Skeletal muscle tissue (tissue), 4 donors: ENCODE results near the gene NCF1. TPM values are rescaled to one million over a fixed set of nuclear protein-coding genes. Genes with fewer than 3 reads are reported as not detected.
"Not testable (repeated sequence)": the region's sequence is repeated elsewhere in the genome, so short reads cannot be mapped to it uniquely, and the experiment has no call there.

Experiments used
- H3K27ac ChIP-seq: one replicate; pipeline ENCODE4 v1.7.0; 2013; ENCODE audit warnings: mild to moderate bottlenecking, low read depth, low read length, inconsistent platforms
- H3K27me3 ChIP-seq, 3 donors: one replicate each; pipeline ENCODE4 v1.7.0; 2013; ENCODE audit warnings: low read length in 3 of 3; ENCODE audit not compliant: control insufficient read depth in 3 of 3, insufficient read depth in 3 of 3
- H3K36me3 ChIP-seq, 3 donors: one replicate each; pipeline ENCODE4 v1.7.0; 2013; ENCODE audit warnings: low read length in 3 of 3; ENCODE audit not compliant: control insufficient read depth in 3 of 3, insufficient read depth in 3 of 3
- H3K4me1 ChIP-seq, 3 donors: one replicate each; pipeline ENCODE4 v1.7.0; 2013; ENCODE audit warnings: low read length in 3 of 3, mild to moderate bottlenecking in 3 of 3; ENCODE audit not compliant: control insufficient read depth in 3 of 3, insufficient read depth in 3 of 3
- H3K4me3 ChIP-seq, 3 donors: one replicate each; pipeline ENCODE4 v1.7.0; 2013; ENCODE audit warnings: low read length in 3 of 3
- H3K9ac ChIP-seq, 3 donors: one replicate each; pipeline ENCODE4 v1.7.0; 2013; ENCODE audit warnings: low read length in 3 of 3, mild to moderate bottlenecking in 3 of 3, moderate library complexity in 2 of 3, low read depth in 1 of 3
- H3K9me3 ChIP-seq, 3 donors: one replicate each; pipeline ENCODE4 v1.7.0; 2013; ENCODE audit warnings: low read length in 3 of 3; ENCODE audit not compliant: control insufficient read depth in 3 of 3
- total RNA-seq: library from RNA; depleted of rRNA; stranded (reverse); fragments of >200 nt; gene quantifications from one replicate; pipeline ENCODE4 v1.2.3, GENCODE V29; 2014
- donor health status: Osteomylitis.

NCF1 gene
- total RNA-seq: 1.6 TPM

GRCh38 chr7:74773760-74774750, at the start of gene NCF1:
TSS of gene NCF1 (plus strand) at chr7:74774011. CDS start at chr7:74774032, 21 bp downstream.
- not testable (repeated sequence) for H3K9me3 ChIP-seq, H3K9ac ChIP-seq, H3K4me3 ChIP-seq, H3K4me1 ChIP-seq, H3K27me3 ChIP-seq, H3K27ac ChIP-seq, H3K36me3 ChIP-seq

DNA sequence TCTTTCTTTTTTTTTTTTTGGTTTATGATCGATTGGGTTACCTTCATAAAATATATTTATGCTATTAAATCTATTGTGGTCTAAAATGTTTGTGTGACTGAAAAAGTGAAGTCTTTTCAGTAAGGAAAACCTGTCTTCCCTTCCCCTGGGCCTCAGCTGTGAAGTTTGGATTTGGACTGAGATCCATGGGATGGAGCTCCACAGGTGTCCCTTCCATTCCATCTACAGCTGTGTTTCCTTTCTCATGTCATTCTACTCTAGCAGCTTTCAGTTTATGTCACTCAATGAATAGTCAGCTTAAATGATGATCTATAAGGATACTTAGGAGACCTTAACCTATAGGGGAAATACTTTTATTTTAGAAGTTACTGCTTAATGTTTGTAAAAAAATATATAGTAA, 48.0 kb upstream of the NCF1 start:
- Histone ChIP-seq H3K27me3 (no peaks in the 10 kb centered on the region), H3K4me3 (no peak overlapping the region), H3K9me3 (no peaks in the 10 kb centered on the region), H3K36me3 (peaks cover 0 to 9% (median 6%) of the 10 kb centered on the region in 3 donors), H3K4me1 (peaks cover 3 to 7% (median 6%) of the 10 kb centered on the region in 3 donors), H3K27ac (peak overlapping the region; percentile 40), H3K9ac (no peak overlapping the region)

DNA sequence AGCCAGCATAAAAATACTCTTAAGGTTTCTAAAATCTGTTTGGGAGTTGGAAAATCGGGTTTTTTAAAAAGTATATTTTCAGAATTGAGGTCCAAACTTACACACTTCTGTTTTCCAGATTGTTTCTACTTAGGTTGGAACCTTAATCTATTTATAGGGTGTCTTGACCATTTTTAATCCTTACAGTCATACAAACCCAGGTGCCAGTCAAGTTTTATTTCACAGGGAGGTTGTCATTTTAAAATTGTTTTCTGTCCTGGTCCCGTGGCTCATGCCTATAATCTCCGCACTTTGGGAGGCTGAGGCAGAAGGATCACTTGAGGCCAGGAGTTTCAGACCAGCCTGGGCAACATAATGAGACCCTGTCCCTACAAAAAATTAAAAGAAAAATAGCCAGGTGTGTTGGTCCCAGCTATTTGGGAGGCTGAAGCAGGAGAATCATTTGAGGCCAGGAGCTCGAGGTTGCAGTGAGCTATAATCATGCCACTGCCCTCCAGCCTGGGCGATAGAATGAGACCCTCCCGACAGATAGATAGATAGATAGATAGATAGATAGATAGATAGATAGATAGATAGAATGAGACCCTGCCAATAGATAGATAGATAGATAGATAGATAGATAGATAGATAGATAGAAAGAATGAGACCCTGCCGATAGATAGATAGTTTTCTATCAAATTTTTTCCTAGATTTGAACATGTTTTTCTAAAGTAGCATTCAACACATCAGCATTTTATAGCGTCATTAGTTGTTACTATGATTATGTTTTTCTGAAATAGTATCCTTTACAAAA, 47.3 kb upstream of the NCF1 start:
- Histone ChIP-seq H3K27ac (peak overlapping the region; percentile 40), H3K36me3 (peaks cover 0 to 9% (median 6%) of the 10 kb centered on the region in 3 donors), H3K27me3 (no peaks in the 10 kb centered on the region), H3K4me3 (no peak overlapping the region), H3K4me1 (peaks cover 3 to 7% (median 6%) of the 10 kb centered on the region in 3 donors), H3K9ac (no peak overlapping the region), H3K9me3 (no peaks in the 10 kb centered on the region)

DNA sequence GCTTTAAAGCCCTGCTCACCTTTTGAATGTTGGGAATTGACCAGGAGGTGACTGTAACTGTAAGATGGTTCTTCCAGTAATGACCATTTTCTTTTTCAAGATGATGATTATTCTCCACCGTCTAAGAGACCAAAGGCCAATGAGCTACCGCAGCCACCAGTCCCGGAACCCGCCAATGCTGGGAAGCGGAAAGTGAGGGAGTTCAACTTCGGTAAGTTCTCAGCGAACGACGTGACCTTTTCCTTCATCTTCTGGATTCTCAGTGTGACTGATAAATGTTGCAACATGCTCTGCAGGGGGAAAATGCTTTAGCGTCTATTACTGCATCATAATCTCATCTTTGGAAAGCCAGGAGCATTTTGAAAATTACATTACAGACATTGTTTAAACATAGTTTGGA, 45.1 kb upstream of the NCF1 start:
- not testable (repeated sequence) for H3K36me3 ChIP-seq, H3K4me3 ChIP-seq, H3K27ac ChIP-seq, H3K9me3 ChIP-seq, H3K9ac ChIP-seq, H3K4me1 ChIP-seq, H3K27me3 ChIP-seq

DNA sequence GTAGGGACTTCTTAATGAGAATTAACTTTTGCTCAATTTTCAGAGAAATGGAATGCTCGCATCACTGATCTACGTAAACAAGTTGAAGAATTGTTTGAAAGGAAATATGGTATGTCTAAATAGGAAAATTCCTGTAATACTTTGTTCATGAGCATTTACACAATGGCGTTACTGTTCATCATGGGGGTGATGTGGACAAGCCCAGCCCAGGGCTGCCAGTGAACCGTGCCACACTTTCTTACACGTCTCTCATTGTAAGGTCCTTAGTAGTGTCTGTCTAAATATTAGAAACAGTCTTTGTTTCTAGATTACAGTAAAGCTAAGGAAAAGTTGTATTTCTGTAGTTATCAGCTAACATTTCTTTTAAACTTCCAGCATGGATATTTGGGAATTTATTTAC, 43.6 kb upstream of the NCF1 start:
- not testable (repeated sequence) for H3K4me1 ChIP-seq, H3K27ac ChIP-seq, H3K9ac ChIP-seq, H3K9me3 ChIP-seq, H3K36me3 ChIP-seq, H3K27me3 ChIP-seq, H3K4me3 ChIP-seq

DNA sequence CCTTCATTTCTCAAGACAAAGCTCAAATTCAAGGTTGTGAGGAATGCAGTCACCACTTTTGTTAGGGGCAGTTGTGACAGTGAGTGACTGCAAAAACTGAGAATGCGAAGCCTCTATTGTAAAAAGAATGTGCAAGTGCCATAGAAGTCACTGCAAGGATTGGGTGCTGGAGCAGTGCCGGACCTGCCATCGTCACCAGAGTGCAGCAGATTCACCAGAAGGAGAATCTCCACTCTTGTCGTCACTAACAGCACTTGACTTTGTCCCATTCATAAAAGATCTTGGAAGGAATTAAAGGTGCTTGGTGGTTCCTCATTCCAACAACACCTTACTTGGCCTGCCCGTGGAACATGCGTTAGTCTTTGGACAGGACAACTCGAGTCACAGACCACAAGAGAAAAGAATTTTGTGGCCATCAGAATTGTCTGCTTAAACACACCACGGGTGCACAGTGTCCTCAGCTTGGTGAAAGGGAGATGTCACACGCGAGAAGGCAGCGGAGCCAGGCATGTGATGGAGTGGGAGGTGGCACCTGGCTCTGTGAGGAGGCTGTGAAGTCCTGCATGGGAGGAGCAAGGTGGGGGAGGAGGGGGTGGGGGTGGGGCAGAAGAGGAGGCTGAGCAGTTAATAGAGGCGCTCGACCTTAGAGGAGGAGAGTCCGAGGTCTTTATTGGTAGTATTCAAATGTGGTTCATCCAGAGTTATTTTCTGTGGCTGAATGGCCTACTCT, 33.7 kb upstream of the NCF1 start:
- H3K4me3 ChIP-seq, H3K9me3 ChIP-seq, H3K4me1 ChIP-seq, H3K27me3 ChIP-seq, H3K9ac ChIP-seq, H3K27ac ChIP-seq, H3K36me3 ChIP-seq: not testable (repeated sequence)

DNA sequence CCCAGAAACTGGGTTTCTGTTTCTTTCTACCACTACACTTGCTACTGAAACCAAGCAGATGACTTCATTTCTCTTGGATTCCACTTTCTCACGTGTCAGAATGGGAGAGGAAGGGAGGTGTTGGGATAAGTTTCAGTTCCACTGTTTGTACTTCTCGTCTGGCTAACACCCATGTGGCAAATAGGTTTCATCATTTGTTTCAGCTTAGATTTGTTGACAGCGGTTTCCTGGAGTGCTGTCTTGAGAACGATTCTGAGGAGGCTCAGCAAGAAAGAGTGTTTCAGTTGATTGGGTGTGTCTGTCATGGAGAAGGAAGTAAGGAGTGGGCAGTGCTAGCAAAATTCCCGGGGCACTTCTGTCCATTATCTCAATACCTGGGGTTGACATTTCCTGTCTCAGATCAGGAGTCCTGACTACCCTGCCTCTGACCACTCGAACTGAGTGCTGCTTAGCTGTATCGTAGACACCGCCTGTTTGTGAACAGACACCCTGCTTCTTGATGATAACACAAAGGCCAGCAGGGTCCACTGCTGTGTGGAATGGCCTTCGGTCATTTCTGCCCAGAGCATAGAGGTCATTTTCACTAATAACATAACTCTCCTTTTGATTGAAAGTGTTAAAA, 29.8 kb upstream of the NCF1 start:
- H3K9me3 ChIP-seq, H3K36me3 ChIP-seq, H3K4me1 ChIP-seq, H3K4me3 ChIP-seq, H3K27me3 ChIP-seq, H3K27ac ChIP-seq, H3K9ac ChIP-seq: not testable (repeated sequence)

GRCh38 chr7:74753921-74754482, 19.8 kb upstream of the NCF1 start:
- not testable (repeated sequence) for H3K4me1 ChIP-seq, H3K9ac ChIP-seq, H3K4me3 ChIP-seq, H3K36me3 ChIP-seq, H3K27me3 ChIP-seq, H3K9me3 ChIP-seq, H3K27ac ChIP-seq

GRCh38 chr7:74756673-74757072, 17.1 kb upstream of the NCF1 start:
- not testable (repeated sequence) for H3K36me3 ChIP-seq, H3K27me3 ChIP-seq, H3K4me1 ChIP-seq, H3K9ac ChIP-seq, H3K4me3 ChIP-seq, H3K9me3 ChIP-seq, H3K27ac ChIP-seq
